ENCODE measurements around the gene BAAT.

- TF ChIP-seq PATZ1 (CRISPR knock-in tag; IDR thresholded peaks at IDR 0.05; ENCODE audit: borderline replicate concordance) (no peak), OSR1 (CRISPR knock-in tag; IDR thresholded peaks at IDR 0.05) (no peak), RARB (CRISPR knock-in tag; IDR thresholded peaks at IDR 0.05) (no peak), TOX (CRISPR knock-in tag; IDR thresholded peaks at IDR 0.05; ENCODE audit: borderline replicate concordance) (no peak), ZNF8 (CRISPR knock-in tag; IDR thresholded peaks at IDR 0.05) (no peak), ZNF565 (CRISPR knock-in tag; conservative IDR thresholded peaks at IDR 0.05; ENCODE audit: low read depth) (no peak), ESRRG (CRISPR knock-in tag; IDR thresholded peaks at IDR 0.05) (no peak), ZFP3 (CRISPR knock-in tag; IDR thresholded peaks at IDR 0.05) (no peak), CREB5 (CRISPR knock-in tag; IDR thresholded peaks at IDR 0.05; ENCODE audit: low read depth) (no peak), ZC3H10 (CRISPR knock-in tag; IDR thresholded peaks at IDR 0.05) (no peak), ZFP30 (CRISPR knock-in tag; IDR thresholded peaks at IDR 0.05) (no peak), BACH2 (CRISPR knock-in tag; IDR thresholded peaks at IDR 0.05; ENCODE audit: borderline replicate concordance) (no peak)
Measured at GRCh38 chr9:101336091-101336490, 48.7 kb downstream of the BAAT start.
